A549 (cell line): ENCODE results near the gene GAPDHS.

Source experiments
- EP300 ChIP-seq, 2 experiments: fragments of >200 bp; sonication (Bioruptor Twin); formaldehyde crosslinking; IDR thresholded peaks; 2 replicates in 1 of 2; 3 replicates in 1 of 2; pipeline ENCODE4 v1.6.1; 2016 to 2017
- MAZ ChIP-seq: fragments of 150-350 bp; IDR thresholded peaks from 2 replicates; pipeline ENCODE4 v1.6.1; 2014; ENCODE audit warnings: antibody characterized with exemption, low read depth, low read length, borderline replicate concordance
- MYC ChIP-seq: IDR thresholded peaks from 2 replicates; pipeline ENCODE4 v1.6.1; 2012; ENCODE audit warnings: mild to moderate bottlenecking, inconsistent platforms, low read length, improper control_type of control experiment, borderline replicate concordance
- NR3C1 ChIP-seq: fragments of >200 bp; sonication (Bioruptor Twin); formaldehyde crosslinking; IDR thresholded peaks from 3 replicates; pipeline ENCODE4 v1.6.1; 2017
- RAD21 ChIP-seq, 2 experiments: fragments of >200 bp in 1 of 2; sonication (Bioruptor Twin) in 1 of 2; formaldehyde crosslinking in 1 of 2; IDR thresholded peaks in 1 of 2; conservative IDR thresholded peaks in 1 of 2; 2 replicates in 1 of 2; 3 replicates in 1 of 2; pipeline ENCODE4 v1.6.1; 2012 to 2018; ENCODE audit warnings: inconsistent platforms in 1 of 2
- SMC3 ChIP-seq: fragments of >200 bp; sonication (Bioruptor Twin); formaldehyde crosslinking; IDR thresholded peaks from 3 replicates; pipeline ENCODE4 v1.6.1; 2018; ENCODE audit warnings: inconsistent platforms
- ZFP36 ChIP-seq: fragments of 450-650 bp; IDR thresholded peaks from 2 replicates; pipeline ENCODE4 v1.6.1; 2014; ENCODE audit warnings: borderline replicate concordance; ENCODE audit not compliant: partially characterized antibody
- TF ChIP-seq, protein P1 (sequence below): fragments of >200 bp; sonication (Bioruptor Twin); formaldehyde crosslinking; IDR thresholded peaks from 3 replicates; pipeline ENCODE4 v1.5.1; 2016
- TF ChIP-seq, protein P2 (sequence below): IDR thresholded peaks from 2 replicates; pipeline ENCODE4 v1.6.1; 2012

DNA sequence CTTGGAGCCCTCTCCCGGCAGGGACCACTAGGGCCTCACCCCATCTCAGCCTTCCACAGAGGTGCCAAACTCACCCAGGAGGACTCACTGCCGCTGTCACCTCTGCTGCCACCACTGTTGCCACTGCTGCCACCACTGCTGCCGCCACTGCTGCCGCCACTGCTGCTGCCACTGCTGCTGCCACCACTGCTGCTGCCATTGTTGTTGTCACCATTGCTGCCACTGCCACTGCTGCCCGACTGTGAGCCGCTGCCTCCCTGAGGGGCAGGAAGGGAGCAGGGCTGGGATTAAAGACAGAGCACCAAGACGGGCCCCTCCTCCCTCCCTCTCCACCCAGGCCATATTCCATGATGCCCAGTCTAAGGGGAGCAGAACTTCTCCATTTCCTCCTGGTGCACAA lies 21.9 kb upstream of the GAPDHS start:
- TF ChIP-seq MAZ: no peak
- TF ChIP-seq ZFP36: no peak
- TF ChIP-seq, protein P1, sequence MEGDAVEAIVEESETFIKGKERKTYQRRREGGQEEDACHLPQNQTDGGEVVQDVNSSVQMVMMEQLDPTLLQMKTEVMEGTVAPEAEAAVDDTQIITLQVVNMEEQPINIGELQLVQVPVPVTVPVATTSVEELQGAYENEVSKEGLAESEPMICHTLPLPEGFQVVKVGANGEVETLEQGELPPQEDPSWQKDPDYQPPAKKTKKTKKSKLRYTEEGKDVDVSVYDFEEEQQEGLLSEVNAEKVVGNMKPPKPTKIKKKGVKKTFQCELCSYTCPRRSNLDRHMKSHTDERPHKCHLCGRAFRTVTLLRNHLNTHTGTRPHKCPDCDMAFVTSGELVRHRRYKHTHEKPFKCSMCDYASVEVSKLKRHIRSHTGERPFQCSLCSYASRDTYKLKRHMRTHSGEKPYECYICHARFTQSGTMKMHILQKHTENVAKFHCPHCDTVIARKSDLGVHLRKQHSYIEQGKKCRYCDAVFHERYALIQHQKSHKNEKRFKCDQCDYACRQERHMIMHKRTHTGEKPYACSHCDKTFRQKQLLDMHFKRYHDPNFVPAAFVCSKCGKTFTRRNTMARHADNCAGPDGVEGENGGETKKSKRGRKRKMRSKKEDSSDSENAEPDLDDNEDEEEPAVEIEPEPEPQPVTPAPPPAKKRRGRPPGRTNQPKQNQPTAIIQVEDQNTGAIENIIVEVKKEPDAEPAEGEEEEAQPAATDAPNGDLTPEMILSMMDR: no peak
- no peak for TF ChIP-seq EP300 (IDR thresholded peaks at IDR 0.05)
- TF ChIP-seq RAD21 (conservative IDR thresholded peaks at IDR 0.05 in 1 of 2, IDR thresholded peaks at IDR 0.05 in 1 of 2): no peak
- no peak for TF ChIP-seq MYC
- no peak for TF ChIP-seq NR3C1
- no peak for TF ChIP-seq SMC3
- TF ChIP-seq, protein P2, sequence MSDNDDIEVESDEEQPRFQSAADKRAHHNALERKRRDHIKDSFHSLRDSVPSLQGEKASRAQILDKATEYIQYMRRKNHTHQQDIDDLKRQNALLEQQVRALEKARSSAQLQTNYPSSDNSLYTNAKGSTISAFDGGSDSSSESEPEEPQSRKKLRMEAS: no peak
